ENCODE measurements around the gene ACAP2.

The ACAP2 gene

GRCh38 chr3:195258449-195259153 is 184.2 kb downstream of the ACAP2 start:
- in situ Hi-C loops (cut with HindIII; ENCODE audit: low sequenced_read_pairs) = loop anchor here (10.0 kb wide), 1 partner anchor 574 kb away; the partner anchor contains the start of gene FAM43A
- DNase-seq (ENCODE audit: low read depth, low spot score) = no peak
- no peak overlapping the region for H3K4me3 ChIP-seq (ENCODE audit: low read depth, low read length)
- no peak for TF ChIP-seq CTCF (IDR thresholded peaks at IDR 0.05; ENCODE audit: low read depth, low read length)

- TF ChIP-seq CTCF (IDR thresholded peaks at IDR 0.05; ENCODE audit: low read depth, low read length) = no peak
- no peak for DNase-seq (ENCODE audit: low read depth, low spot score)
- H3K4me3 ChIP-seq (ENCODE audit: low read depth, low read length) = no peak overlapping the region
- in situ Hi-C loops (cut with HindIII; ENCODE audit: low sequenced_read_pairs) = loop anchor here (10.0 kb wide), 1 partner anchor 573 kb away; the partner anchor contains the start of gene FAM43A
These were observed 185.1 kb downstream of the ACAP2 start for GRCh38 chr3:195257454-195258448.

- no peak for TF ChIP-seq CTCF (IDR thresholded peaks at IDR 0.05; ENCODE audit: low read depth, low read length)
- in situ Hi-C loops (cut with HindIII; ENCODE audit: low sequenced_read_pairs) = loop anchor here (10.0 kb wide), 1 partner anchor 572 kb away; the partner anchor contains the start of gene FAM43A
- no peak for DNase-seq (ENCODE audit: low read depth, low spot score)
- H3K4me3 ChIP-seq (ENCODE audit: low read depth, low read length) = no peak overlapping the region
These were observed 186.0 kb downstream of the ACAP2 start for GRCh38 chr3:195256639-195257453.

- DNase-seq (ENCODE audit: low read depth, low spot score) = peak; percentile 33
- no peak overlapping the region for H3K4me3 ChIP-seq (ENCODE audit: low read depth, low read length)
- in situ Hi-C loops (cut with HindIII; ENCODE audit: low sequenced_read_pairs) = loop anchor here (10.0 kb wide), 1 partner anchor 571 kb away; the partner anchor contains the start of gene FAM43A
- no peak for TF ChIP-seq CTCF (IDR thresholded peaks at IDR 0.05; ENCODE audit: low read depth, low read length)
These were observed 187.0 kb downstream of the ACAP2 start for GRCh38 chr3:195255571-195256501.

GRCh38 chr3:195255176-195255500 is 187.7 kb downstream of the ACAP2 start:
- no peak for TF ChIP-seq CTCF (IDR thresholded peaks at IDR 0.05; ENCODE audit: low read depth, low read length)
- no peak for DNase-seq (ENCODE audit: low read depth, low spot score)
- no peak overlapping the region for H3K4me3 ChIP-seq (ENCODE audit: low read depth, low read length)
- in situ Hi-C loops (cut with HindIII; ENCODE audit: low sequenced_read_pairs) = loop anchor here (10.0 kb wide), 1 partner anchor 570 kb away; the partner anchor contains the start of gene FAM43A
